Ramos (cell line): ENCODE data around the gene ZEB1.

Source experiments
- in situ Hi-C: fragments of 300-500 bp; cut with MboI; formaldehyde crosslinking; loops from one replicate; pipeline ENCODE4 v1.14.3; 2022; ENCODE audit warnings: low sequenced_read_pairs; ENCODE audit not compliant: unreplicated experiment

ZEB1 gene

GRCh38 chr10:31477584-31477983 lies 158.6 kb downstream of the ZEB1 start:
- in situ Hi-C loops: no loop called here

- in situ Hi-C loops: no loop called here
Observed at GRCh38 chr10:31479752-31480151, 160.7 kb downstream of the ZEB1 start.

- in situ Hi-C loops: no loop called here
Observed at GRCh38 chr10:31483546-31483945, 164.5 kb downstream of the ZEB1 start.

GRCh38 chr10:31484431-31485135 lies 165.6 kb downstream of the ZEB1 start:
- in situ Hi-C loops: no loop called here

GRCh38 chr10:31490858-31491504 lies 172.0 kb downstream of the ZEB1 start:
- in situ Hi-C loops: no loop called here

GRCh38 chr10:31507427-31507826 lies 188.4 kb downstream of the ZEB1 start:
- in situ Hi-C loops: no loop called here

GRCh38 chr10:31508234-31508633 lies 189.2 kb downstream of the ZEB1 start:
- in situ Hi-C loops: no loop called here

- in situ Hi-C loops: no loop called here
Observed at GRCh38 chr10:31508882-31509281, 189.9 kb downstream of the ZEB1 start.

GRCh38 chr10:31509989-31510388 lies 191.0 kb downstream of the ZEB1 start:
- in situ Hi-C loops: no loop called here

GRCh38 chr10:31515116-31515515 lies 196.1 kb downstream of the ZEB1 start:
- in situ Hi-C loops: no loop called here

GRCh38 chr10:31515819-31516402 lies 196.9 kb downstream of the ZEB1 start:
- in situ Hi-C loops: no loop called here

- in situ Hi-C loops: no loop called here
Observed at GRCh38 chr10:31520986-31521831, 202.2 kb downstream of the ZEB1 start.

- in situ Hi-C loops: no loop called here
Observed at GRCh38 chr10:31522820-31523219, 203.8 kb downstream of the ZEB1 start.

- in situ Hi-C loops: no loop called here
Observed at GRCh38 chr10:31524460-31524859, 205.4 kb downstream of the ZEB1 start.

GRCh38 chr10:31526178-31526577 lies 207.2 kb downstream of the ZEB1 start:
- in situ Hi-C loops: no loop called here

GRCh38 chr10:31526681-31527080 lies 207.7 kb downstream of the ZEB1 start:
- in situ Hi-C loops: no loop called here

- in situ Hi-C loops: no loop called here
Observed at GRCh38 chr10:31528831-31529230, 209.8 kb downstream of the ZEB1 start.

GRCh38 chr10:31536302-31536701 lies 217.3 kb downstream of the ZEB1 start:
- in situ Hi-C loops: no loop called here

- in situ Hi-C loops: no loop called here
Observed at GRCh38 chr10:31549896-31550295, 230.9 kb downstream of the ZEB1 start.

GRCh38 chr10:31554556-31554955 lies 235.5 kb downstream of the ZEB1 start:
- in situ Hi-C loops: no loop called here

- in situ Hi-C loops: no loop called here
Observed at GRCh38 chr10:31557854-31558253, 238.8 kb downstream of the ZEB1 start.
